Measurements from ENCODE around the gene TMEM141.

The TMEM141 gene

DNA sequence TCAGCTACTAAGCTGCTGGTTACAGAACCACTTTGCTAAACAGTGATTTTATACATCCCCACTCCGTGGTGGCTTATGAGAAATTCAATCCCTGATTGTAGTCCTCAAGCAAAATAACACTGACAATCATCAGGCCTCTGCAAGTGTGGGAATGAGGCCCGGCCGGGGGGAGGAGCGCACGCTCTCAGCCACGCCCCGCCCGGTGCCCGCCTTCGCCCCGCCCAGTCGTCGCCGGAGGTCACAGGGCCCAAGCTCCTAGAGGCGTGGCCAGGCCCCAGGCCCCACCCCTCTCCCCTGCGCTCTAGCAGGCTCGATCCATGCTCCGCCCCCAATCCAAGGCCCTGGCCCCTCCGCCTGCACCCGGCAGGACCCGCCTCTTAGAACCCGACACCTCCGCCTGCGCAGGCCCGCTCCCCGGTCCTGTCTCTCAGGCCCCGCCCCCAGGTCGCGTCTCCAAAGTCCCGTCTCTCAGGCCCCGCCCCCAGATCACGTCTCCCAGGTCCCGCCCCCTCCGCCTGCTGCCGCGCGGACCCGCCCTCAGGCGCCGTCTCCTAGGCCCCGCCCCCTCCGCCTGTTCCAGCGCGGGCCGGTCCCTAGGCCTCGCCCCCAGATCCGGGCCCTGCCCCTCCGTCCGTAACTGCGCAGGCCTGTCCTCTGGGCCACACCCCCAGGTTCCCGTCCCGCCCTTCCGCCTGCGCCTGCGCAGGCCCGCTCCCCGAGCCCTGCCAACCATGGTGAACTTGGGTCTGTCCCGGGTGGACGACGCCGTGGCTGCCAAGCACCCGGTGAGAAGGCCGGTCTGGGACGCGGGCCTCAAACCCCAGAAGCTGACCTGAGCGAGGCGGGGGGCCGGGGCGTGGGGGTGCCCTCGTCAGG is at the start of gene TMEM141:
TSS of gene TMEM141 (plus strand) at position 705 of the 876 bp plus-strand sequence. CDS start at position 732, 27 bp downstream.
- DNase-seq (ENCODE audit: low read depth), result peak; percentile 100

DNA sequence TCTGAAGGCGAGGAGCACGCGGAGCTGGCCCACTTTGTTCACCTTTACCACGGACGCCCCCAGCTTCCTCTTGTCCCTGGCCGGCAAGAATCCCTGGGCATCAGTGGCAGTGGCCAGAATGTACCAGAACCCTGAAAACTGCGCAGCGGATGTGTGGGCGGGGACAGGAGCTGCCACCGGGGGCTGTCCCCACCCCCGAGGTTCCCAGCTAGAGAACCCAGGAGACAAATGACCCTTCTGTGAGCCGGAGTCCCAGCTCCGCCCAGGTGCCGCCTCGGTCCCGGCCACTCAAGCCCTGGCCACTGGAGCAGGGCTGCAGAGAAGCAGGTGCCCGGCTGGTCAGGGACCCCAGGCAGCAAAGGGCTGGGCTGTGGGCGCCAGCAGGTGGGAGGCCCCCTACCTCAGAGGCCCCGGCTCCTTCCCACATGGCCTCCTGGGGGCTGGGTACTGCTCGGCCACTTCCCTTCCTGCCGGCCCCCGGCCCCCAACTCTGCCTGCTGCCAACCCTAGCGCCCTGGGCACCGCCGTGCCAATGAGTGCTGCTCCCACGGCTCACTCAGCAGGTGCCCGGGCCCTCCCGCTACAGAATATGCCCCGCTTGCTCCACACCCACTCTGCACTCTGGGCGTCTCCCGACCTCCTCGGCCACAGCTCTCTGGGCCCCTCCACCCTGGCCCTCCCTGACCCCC is 49.1 kb upstream of the TMEM141 start:
- DNase-seq (ENCODE audit: low read depth), result no peak

DNA sequence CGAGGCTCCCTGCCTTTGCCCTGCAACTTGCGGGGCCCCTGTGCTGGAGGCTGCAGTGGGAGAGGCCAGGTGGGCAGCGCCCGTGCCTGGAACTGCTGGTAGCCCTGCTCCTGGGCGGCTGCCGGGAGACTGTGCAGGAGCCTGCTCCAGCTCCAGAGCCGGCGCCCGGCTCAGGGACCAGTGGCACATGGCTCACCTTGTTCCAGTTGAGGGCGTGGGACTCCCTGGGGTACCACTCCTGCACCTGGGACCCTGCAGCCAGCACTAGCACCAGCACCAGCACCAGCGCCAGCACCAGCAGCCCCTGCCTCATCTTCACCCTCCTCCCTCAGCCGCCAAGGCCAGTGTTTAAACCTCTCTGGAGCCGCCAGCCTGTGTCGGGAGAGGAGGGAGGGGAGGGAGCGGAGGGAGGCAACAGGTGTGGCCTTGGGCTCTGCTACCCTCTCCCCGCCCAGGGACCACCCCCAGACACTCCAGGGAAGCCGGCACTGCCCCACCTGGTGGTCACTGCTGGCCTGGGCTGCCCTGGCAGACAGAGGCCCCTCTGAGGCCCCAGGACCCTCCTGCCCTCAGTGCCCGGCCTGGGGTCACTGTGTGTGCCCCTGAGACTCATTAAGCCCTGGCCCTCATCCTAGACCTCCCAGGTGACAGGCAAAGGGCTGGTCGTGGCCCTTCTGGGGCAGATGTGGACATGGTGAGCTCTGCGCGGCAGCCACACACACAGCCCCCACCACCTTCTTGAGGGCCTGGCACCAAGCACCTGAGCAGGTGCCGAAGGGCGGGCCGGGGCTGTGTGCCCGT is 48.4 kb upstream of the TMEM141 start, which contains the start of gene LCN10:
TSS of gene LCN10 (minus strand) at position 350 of the 801 bp plus-strand sequence. CDS start at position 313, 37 bp downstream.
- DNase-seq (ENCODE audit: low read depth), result no peak

DNA sequence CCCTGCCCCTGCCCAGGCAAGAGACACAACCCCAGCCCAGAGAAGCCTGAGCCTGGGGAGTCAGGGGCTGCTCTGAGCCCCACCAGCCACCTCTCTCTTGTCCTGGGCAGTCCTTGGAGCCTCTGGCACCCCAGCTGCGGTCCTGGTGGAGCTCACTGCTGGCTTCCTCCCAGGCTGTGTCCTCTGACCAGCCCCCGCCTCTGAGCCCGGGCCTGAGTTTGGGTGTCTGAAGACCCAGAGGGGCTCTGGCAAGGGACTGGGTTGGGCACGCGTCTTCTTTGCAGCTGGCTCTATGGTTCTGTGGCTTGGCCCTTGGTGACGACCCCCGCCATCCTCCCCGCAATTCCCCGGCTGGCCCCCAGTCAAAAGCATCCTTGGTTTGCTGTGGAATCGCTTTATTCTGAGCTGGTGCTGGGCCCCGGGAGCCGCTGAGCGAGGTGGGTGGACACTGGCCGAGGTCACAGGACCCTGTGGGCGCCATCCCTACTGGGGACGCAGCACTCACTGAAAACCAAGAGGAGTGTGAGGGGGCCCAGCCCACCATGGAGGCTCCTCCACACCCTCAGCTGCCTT is 47.4 kb upstream of the TMEM141 start:
- no peak for DNase-seq (ENCODE audit: low read depth)

DNA sequence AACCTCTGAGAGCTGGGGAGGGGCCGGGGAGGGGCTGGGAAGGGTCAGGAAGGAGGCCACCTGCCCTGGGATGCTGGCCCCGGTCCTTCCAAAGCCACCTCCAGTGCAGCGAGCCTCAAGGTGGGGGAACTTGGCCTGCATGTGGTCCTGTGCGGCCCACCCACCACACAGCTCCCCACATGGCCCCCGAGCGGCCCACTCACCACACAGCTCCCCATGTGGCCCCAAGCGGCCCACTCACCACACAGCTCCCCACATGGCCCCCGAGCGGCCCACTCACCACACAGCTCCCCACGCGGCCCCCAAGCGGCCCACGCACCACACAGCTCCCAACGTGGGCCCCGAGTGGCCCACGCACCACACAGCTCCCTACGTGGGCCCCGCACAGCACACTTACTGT is 46.4 kb upstream of the TMEM141 start:
- DNase-seq (ENCODE audit: low read depth), result no peak

DNA sequence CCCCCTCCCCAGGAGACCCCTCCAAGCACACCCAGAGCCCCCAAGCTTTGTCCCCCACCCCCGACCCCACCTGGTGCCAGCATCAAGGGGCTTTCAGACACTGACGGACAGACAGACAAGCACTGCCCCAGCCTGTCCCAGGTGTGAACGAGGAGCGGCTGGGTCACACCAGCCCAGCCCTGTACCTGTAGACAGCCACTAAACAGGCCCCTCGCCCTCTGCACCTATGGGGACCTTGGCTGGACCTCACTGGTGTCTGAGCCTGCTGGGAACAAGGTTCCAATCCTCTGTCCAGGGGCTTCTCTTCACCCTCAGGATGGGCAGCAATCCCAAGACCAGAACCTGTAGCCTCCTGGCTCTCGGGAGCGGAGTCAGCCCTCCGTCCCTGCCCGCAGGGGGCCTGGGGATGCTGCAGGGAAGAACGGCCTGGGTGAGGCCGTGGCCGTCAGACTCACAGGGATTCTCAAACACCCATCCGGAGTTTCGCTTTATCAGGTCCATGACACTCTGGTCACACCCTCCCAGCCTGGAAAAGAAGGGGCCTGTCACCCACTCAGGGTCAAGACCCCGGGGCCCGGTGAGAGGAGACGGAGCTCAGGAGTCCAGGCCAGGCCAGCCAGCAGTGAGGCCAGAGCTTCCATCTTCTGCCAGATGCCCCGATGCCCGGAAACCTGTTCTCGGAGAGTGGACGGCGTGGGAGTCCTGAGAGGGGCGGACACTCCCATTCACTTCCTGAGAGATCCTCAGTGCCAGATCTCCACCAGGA is 45.6 kb upstream of the TMEM141 start:
- no peak for DNase-seq (ENCODE audit: low read depth)

DNA sequence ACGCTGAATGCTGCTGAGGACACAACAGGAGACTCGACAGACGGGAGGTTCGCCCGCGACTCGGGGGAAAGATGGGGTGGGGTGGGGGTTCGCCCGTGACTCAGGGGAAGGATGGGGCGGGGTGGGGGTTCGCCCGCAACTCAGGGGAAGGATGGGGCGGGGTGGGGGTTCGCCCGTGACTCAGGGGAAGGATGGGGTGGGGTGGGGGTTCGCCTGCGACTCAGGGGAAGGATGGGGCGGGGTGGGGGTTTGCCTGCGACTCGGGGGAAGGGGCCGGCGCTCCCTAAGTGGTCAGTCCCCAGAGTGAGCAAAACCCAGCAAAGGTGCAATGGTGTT is 45.0 kb upstream of the TMEM141 start:
- DNase-seq (ENCODE audit: low read depth), result no peak

DNA sequence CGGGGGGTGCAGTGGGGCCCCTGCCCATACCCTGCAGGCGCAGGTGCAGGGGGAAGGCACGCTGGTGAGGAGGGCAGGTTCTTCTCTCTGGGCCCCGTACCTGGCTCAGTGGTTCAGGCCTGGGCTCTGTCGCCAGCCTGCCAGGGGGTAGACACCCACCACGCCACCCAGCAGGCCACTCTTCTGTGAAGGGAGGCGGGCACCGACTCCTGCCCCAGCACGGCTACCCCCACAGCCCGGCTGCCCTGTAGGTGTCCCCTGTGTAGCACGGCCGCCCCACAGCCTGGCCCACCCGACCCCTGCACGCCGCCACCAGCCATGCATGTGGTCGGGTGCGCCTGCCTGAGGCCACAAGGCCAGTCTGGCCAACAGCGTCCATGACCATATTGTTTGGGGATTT is 44.5 kb upstream of the TMEM141 start:
- DNase-seq (ENCODE audit: low read depth), result no peak

DNA sequence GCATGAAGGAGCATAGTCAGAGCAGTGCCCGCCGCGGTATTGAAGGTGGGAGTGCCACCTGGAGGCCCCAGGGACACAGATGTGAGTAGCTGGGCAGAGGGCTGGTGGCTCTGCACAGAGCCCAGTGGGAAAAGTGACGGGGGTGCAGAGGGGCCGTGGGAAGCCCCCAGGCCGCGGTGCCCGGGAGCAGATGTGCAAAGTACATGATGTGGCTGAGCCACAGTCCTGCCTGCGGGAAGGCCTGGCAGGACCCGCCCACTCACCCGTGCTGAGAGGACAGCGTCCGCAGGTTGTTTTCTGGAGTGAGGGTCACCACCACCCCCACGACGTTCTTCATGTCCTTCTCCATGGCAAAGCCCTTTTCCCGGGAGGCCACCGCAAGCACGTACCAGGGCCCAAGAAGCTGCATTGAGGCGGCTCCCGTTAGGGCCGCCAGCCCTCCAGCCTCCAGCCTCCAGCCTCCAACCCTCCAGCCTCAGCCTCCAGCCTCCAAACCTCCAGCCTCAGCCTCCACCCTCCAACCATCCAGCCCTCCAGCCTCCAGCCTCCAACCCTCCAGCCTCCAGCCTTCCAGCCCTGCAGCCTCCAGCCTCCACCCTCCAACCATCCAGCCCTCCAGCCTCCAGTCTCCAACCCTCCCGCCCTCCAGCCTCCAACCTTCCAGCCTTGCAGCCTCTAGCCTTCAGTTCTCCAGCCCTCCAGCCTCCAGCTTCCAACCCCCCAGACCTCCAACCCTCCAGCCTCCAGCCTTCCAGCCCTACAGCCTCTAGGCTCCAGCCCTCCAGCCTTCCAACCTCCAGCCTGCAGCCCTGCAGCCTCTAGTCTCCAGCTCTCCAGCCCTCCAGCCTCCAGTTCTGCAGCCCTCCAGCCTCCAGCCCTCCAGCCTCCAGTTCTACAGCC is 43.7 kb upstream of the TMEM141 start:
- DNase-seq (ENCODE audit: low read depth), result no peak

DNA sequence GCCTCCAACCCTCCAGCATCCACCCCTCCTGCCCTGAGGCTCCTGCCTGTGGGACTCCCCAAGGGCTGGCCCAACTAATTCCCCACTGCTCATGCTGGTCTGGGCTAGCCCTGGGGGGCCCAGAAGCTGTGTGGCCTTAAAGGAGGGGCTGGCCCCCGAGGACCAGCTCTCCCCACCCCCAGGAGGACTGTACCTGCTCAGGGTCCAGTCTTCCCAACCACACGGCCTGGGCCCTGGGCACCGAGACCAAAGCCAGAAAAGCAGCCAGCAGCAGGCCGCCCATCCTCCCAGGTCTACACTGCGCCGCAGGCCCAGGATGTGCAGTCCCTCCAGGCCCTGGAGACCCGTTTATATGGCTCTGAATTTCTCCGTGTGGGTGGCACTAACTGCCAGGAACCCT is 42.9 kb upstream of the TMEM141 start, which contains the start of gene LCN6:
TSS of gene LCN6 (minus strand) at position 325 of the 400 bp plus-strand sequence. CDS start at position 283, 42 bp downstream.
- no peak for DNase-seq (ENCODE audit: low read depth)

DNA sequence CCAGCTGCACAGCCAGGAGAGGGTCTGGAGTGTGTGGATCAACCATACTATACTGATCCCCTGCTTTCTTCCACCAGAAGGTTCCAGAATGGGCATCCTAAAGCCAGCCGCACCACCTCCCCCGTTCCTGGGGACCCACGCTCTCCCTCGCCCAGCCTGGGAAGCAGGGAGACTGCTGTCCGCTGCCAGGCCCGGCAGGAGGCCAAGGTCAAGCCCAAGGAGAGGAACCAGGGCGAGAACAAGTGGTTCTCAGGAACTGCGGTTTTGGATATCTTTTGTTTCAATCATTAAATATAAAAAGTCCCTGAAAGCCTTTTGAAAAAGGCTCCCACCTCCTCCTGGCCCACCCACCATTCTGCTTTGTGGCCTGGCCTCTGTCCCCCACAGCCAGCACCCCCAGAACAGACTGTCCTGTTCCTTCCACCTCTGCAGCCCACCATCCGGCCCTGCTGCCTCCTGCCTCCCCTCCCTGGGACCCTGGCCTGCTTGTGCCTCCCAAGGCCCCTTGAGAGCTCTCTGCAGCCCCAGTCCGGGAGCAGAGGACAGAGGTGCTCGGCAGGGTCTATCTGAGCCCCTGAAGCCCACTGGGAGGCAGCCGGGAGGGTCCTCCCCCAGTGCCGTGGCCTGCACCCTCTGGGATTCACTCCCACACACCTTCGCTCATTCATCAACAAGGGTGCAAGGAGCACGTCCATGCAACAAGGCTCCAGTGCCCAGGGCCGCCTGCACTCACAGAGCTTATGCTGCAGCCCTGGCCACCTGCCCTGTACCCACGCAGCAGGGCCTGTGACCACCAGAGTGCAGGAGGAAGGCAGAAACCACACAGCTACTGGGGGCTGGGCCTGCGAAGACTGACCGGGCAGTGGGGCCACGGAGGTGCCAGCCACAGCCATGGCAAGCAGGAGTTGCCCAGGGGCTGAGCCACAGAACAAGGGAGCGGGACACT is 42.2 kb upstream of the TMEM141 start:
- DNase-seq (ENCODE audit: low read depth), result no peak

DNA sequence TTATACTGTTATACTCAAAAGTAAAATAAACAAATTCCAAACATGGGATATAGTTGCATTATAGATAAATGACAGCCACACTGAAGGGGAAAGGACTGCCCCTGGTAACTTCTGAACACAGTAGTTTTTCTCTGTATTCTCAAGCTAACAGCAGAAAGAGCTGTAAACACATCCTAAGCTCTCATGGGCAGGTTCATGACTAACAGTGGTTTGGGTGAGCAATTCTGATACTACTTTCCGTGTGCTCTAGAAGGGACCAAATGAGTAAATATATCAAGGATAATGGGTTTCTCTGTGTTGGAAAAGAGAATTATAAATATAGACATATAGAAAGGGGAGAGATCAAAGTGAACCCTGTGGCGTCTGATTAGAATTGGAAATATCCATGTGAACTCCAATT is 40.6 kb upstream of the TMEM141 start:
- DNase-seq (ENCODE audit: low read depth), result no peak

DNA sequence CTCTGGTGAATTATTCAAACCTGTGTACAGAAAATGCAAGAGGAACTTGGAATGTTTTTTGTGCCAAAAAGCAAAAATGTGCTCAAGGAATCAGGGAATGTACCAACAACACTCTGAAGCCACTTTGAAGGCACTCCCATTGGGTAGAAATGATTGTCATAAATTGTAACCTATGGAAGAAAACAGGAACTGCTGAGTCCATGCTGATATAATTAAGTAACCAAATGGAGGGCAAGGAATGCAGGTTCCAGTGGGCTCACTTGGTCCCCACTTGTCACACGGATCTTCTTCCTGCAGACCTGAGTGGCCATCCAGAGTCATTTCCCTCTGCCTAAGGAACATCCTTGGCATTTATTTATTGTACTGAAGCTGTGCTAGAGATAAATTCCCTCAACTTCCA is 39.9 kb upstream of the TMEM141 start:
- DNase-seq (ENCODE audit: low read depth), result no peak

DNA sequence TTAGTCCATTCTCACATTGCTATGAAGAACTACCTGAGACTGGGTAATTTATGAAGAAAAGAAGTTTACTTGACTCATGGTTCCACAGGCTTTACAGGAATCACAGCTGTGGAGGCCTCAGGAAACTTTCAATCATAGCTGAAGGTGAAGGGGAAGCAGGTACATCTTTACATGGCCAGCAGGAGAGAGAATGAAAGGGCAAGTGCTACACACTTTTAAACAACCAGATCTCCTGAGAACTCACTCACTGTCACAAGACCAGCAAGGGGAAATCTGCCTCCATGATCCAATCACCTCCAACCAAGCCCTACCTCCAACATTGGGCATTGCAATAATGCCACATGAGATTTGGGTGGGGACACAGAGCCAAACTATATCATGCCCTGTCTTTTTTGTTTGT is 39.3 kb upstream of the TMEM141 start:
- no peak for DNase-seq (ENCODE audit: low read depth)

DNA sequence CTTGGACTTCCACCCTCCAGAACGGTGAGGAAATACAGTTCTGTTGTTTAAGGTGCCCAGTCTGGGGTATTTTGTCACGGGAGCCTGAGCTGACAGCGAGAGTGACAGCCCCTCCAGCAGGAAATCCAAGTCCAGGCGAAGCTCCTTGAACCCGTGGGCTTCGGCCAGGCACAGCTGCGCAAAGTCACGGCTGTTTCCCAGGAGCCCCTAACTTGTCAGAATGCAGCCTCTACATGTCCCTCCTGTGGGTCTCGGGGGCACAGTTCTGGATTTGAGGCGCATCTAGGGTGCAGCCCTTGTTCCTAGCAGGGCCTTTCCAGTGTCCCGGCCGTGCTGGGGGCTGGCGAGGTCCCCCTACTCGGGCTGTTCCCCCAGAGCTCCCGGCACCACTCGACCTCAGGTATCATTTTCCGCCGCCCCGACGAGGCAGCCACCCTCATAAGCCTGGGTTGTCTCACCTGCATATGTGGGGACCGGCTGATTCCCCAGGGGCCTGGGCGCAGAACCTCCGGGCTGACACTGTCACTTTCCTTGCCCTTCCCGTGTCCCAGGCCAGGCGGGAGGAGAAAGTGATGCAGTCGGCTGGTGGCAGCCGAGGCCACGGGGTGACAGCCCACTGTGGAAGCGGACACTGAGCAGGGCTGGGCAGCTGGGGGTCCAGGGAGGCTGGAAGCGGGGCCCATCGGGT is 37.6 kb upstream of the TMEM141 start:
- no peak for DNase-seq (ENCODE audit: low read depth)

DNA sequence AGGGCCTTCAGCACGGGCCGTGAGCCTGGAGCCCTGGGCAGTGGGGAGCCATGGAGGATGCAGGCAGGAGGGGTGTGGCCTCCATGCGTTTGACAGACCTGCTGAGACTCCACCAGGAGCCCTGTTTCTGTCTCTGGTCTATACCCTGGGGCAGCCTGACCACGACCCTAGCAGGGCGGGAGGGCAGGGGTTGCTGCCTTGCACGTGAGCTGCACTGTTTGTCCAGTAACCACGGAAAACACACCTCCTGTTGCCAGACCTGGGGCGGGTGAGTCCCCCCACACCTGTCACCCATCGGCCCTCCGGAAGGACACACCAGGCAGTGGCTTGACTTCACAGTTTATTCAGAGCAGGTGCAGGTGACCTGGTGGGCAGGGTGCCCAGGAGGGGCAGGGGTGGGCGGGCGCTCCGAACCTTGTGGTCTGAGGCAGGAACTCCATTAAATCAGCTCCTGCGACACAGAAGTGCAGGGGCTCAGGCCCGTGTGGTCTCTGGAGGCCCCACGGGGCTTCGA is 37.0 kb upstream of the TMEM141 start:
- no peak for DNase-seq (ENCODE audit: low read depth)

DNA sequence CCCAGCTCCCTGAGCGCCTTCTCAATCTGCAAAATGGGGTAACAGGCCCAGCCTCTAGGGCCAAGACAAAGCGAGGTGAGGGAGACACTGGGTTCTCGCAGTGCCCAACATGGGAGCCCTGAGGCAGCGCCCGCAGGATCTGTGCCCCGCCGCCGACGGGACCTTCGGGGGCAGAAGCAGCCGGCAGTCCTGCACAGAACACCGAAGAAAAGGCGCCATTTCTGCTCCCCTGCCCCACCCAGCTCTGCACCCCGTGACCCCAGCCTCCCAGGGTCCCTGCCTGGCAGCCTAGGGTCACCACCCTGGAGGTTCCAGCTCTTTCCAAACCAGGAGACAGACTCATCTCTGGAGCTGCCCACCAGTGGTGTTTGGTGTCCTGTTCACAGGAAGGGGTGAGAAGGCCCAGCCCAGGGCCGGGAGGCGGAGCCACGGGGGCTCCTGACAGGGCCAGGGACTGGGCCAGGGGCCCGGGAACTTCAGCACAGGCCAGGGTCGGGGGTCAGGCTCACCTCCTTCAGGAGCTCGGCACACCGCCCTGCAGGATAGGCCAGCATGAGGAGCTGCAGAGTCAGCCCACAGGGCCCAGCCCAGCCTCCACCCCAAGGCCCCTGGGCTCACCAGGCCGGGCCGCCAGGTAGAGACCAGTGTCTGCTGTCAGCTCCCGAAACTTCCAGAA is 36.4 kb upstream of the TMEM141 start:
- DNase-seq (ENCODE audit: low read depth), result no peak

Measured in T-helper 22 cell (primary cell).